Fibroblast of skin of abdomen (primary cell): ENCODE results near the gene SECISBP2L. TPM values are rescaled to one million over a fixed set of nuclear protein-coding genes. Genes with fewer than 3 reads are reported as not detected.
A peak's percentile ranks its signal among the peaks of the same experiment; 100 is the strongest.
"Not testable (repeated sequence)": the region's sequence is repeated elsewhere in the genome, so short reads cannot be mapped to it uniquely, and the experiment has no call there.

Experiments
- DNase-seq: peaks from one replicate; pipeline ENCODE4 v3.0.0-alpha.2; 2013
- polyA plus RNA-seq, 2 experiments: library from polyadenylated mRNA; unstranded; fragments of 120-200 nt; gene quantifications; one replicate each; pipeline ENCODE4 v1.2.1, GENCODE V29; 2013; ENCODE audit not compliant: insufficient read length in 2 of 2

The SECISBP2L gene, protein sequence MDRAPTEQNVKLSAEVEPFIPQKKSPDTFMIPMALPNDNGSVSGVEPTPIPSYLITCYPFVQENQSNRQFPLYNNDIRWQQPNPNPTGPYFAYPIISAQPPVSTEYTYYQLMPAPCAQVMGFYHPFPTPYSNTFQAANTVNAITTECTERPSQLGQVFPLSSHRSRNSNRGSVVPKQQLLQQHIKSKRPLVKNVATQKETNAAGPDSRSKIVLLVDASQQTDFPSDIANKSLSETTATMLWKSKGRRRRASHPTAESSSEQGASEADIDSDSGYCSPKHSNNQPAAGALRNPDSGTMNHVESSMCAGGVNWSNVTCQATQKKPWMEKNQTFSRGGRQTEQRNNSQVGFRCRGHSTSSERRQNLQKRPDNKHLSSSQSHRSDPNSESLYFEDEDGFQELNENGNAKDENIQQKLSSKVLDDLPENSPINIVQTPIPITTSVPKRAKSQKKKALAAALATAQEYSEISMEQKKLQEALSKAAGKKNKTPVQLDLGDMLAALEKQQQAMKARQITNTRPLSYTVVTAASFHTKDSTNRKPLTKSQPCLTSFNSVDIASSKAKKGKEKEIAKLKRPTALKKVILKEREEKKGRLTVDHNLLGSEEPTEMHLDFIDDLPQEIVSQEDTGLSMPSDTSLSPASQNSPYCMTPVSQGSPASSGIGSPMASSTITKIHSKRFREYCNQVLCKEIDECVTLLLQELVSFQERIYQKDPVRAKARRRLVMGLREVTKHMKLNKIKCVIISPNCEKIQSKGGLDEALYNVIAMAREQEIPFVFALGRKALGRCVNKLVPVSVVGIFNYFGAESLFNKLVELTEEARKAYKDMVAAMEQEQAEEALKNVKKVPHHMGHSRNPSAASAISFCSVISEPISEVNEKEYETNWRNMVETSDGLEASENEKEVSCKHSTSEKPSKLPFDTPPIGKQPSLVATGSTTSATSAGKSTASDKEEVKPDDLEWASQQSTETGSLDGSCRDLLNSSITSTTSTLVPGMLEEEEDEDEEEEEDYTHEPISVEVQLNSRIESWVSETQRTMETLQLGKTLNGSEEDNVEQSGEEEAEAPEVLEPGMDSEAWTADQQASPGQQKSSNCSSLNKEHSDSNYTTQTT
- 18.3 TPM for polyA plus RNA-seq (2013, experiment 1 of 2; ENCODE audit: insufficient read length)
- polyA plus RNA-seq (2013, experiment 2 of 2; ENCODE audit: insufficient read length) = 17.5 TPM

DNA sequence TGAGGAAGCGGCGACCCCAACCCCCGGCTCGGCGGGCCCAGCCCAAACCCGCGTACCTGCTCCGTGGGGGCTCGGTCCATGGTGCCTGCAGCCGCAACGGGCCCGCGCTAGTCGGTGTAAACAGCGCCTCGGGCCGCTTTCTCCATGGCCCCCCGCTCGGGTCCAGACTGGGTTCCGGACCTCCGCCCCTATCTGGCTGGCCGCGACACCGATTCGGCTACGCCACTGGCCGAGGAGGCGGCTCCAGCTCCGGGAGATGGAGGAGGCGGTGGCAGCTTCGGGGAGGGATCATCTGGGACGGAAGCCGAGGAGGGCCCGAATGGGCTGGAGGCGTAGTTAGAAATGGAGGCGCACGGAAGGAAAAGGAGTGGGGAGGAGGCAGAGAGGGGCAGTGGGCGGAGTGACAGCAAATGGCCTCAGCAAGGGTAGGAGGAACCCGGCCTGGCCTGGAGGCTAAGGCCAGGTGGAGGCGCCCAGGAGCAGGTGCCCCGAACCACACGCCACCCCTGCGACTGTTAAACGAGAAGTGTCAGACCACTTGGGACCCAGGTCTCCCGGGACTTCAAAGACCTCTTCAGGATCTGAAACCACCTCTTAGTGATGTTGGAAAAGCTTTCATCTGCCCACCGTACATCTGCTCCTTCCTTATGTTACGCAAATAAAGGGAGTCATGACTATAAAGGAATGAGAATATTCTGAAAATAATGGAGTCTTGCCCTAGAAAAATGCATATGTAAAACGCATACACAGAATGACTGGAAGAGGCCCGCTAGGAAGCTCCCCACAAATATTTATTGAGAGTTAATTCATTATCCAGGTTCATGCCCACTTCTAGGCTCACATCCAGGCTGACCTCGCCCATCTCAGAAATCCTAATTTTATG lies at the start of gene SECISBP2L:
TSS of gene SECISBP2L (minus strand) at position 227 of the 883 bp plus-strand sequence. CDS start at position 80, 147 bp downstream.
- DNase-seq = peak; percentile 94

DNA sequence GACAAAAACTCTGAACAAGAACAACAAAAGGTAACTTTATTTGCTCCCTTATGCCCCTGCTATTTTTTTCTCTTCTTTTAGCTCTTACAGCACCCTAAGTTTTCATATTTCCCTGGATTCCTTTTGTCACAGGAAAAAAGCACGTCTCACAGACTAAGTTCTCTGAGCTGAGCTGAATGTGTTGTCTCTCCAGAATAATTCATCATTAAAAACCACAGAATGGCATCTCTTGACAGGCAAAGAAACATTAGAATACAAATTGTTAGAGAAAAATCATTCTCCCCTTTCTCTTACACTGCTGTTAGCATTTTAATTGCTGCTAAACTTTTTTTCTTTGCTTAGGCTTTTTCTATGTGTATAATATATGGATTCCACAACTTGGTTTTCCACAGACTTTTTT lies 48.7 kb upstream of the SECISBP2L start:
- DNase-seq = peak; percentile 8

DNA sequence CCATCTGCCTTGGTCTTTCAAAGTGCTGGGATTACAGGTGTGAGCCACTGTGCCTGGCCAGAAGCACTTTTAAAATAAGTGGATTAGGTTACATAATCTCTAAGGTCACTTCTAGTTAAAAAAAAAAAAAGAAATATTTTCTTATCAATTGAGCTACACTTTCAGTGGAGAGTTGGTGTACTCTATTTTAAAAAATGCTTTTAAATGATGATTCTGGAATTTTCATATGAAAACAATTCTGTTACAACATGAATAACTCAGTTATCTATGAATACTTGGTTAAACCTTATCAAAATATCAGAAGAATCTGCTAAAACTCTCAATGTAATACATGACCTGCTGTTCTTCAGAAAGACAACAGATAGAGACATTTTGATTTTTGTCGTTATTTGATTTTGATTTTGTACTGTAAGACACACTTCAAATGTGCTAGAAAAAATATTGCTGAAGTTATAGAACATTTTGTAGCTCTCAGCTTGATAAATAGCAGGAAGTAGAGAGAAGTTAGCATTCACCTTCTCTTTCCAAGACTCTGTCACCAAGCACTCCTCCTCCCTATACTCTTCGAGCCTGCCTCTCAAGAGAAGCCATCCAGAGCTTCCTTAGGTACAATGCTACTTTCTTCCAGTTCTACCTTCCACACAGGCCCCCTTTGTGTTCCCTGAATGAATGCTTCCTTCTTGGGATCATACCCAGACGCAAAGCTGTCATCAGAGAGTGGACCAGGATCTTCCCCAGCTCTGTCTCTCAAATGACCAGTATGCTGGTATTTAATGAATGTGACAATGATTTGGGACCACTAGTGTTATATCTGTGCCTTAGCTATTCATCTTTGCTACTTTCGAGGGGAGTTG lies 47.2 kb upstream of the SECISBP2L start:
- DNase-seq = no peak

DNA sequence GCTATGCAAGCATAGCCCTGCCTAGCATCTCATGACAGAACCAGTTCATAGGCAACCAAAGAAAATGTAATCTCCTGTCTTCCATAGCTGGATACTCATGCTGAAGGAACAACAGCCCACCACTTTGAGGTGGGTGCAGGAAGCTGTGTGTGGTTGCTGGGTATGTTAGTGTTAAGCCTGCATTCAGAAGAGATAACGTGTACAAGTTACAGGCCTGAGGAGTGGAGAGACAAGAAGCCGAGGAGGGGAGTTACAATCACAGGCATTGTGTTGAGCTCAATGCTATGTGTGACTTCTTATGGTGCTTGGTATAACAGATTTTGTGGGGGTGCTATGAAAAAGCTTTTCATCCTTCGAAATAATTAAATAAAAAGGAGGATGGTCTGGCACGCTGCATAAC lies 42.8 kb upstream of the SECISBP2L start:
- no peak for DNase-seq

DNA sequence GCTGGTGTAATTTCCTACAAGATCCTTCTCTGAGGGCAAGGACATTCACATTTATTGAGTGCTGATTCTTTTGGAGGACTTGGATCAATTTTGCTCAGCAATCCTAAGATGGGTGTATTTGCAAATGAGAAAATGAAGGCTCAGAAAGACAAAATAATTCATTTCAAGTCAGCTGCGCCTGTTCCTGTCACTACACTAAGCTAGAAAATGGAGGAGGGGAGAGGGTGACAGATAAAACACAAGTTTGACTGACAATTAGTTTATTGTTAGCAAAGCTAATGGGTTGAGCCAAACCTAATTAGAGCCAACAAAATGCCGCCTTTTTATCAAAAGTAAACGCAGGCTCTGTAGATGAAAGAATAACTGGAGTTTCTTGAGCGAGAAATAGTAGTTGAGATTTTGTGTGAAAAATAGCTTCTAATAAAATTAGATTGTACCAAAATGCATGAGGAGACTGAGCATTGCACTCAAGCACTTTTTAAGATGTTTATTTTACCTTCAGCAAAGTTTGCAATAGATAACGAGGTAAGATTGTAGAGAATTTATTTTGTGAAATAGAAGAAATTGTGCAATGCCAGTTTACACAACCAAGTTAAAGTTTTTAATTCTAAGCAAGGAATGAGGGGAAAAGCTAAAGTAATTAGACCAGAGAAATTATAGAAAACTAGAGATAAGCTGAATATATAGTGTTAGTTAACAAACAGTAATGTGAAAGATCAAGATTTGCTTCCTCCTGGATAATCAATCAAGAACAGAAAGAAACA lies 39.6 kb upstream of the SECISBP2L start:
- no peak for DNase-seq

DNA sequence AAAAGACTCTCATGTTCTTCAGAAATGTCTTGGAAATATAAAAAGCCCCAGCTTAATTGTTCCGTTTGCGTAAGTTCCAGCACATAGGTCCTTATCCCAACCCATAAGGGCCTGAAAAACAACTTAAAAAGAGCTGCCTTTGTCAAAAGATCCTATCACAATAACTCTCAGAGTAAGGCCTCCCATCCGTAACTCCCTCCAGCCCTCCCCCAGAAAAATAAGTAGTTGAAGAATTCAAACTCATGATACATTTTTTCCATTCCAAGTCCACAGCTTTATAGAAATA lies 38.0 kb upstream of the SECISBP2L start:
- no peak for DNase-seq

DNA sequence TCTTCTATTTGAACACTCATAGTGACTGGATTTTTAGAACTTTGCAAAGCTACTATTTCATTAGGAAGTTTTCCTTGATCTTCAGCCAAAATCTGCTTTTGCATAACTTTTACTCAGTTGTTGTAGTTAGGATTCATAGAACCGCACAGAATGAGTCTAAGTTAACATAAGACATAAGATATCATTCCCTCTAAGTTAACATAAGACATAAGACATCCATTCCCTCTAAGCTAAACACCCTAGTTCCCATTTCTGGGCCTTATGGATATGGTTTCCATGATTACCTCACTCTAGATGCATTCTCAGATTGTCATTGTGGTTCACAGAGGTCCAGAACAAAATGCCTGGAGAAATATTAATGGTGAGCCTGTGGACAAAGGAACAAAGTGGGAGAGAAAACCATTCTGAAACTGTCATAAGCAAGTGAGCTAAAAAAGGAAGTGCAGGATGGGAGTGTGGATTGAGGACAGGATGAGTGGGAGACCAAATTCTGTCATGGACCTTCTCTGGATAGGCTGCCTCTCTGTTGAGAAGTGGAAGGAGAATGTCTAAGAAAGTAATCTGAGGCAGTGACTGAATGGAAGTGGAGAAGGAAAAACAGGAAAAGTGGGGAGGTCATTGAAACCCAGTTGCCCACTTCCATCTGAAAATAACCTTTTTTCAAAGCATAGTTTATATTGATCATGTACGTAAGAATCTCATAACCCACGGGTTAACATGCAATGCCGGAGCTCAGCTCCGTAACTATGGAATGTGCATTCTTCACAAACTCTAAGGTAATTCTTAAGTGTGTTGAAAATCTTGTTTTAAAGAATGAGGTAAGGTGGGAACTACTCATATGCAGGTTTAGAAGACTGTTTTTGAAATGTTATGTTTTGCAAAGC lies 37.4 kb upstream of the SECISBP2L start:
- peak; percentile 78 for DNase-seq

DNA sequence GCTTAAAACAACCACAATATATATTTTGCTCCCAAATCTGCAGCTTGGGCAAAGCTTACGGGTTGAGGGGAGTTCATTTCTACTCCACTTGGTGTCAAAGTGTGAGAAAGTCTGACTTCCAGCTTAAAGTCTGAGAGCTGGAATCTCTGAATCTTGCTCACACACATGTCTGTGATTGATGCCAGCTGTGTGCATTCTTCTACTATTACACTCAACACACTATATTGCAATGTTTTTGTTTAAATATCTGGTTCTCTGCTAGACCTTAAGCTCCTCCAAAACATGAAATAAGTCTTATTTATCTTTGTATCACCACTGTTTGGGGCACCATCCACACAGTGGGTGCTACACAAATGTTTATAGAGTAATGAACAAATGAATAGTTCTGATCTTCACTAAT lies 36.7 kb upstream of the SECISBP2L start:
- DNase-seq = peak; percentile 86

DNA sequence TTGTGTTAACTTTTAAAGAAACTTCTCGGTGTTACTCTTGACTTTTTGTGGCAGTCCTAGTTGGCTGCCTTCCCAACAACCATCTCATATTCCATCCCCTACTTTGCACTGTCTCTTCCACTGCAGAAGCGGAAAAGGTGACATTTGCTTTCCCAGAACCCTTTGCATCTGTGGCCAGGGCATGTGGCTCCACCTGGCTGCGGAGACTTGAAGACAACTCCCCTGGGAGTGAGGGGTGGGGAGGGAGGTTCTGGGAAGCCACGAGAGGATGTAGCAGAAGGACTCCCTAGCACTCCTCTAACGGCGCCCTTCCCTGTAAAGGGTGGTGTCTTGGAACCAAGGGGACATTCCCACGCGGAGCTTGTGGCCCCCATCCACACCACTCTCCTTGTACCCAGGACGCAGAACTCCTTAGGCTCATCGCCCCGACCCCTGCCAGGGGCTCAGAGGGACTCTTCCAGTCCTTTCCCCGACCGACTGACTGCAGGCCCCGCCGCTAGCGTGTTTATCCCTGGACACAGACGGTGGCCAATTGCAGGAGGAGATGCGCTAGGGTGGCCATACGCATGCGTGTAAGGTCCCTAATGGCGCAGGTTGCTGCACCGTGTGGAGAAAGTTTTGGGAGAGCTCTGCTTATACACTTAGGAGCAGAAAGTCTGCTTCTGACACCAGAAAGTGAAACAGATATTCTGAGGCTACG lies 33.2 kb upstream of the SECISBP2L start:
- no peak for DNase-seq

DNA sequence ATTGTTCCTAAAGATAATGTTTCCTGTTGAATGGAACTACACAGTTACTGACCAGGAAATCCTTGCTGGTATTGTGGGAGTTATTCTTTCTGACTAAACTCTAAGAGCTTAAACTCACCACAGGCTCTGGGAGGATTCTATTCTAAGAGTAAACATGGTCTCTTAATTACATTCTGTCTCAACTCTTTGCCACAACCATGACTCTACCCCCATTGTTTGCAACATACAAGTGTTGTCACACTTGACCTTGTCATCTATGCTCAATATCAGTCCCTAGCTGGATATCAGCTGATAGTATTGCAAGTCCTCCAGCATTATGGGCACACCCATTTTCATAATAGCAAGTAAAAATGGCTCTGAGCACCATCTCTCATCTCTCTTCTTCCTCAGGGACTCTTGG lies 29.6 kb upstream of the SECISBP2L start:
- no peak for DNase-seq

DNA sequence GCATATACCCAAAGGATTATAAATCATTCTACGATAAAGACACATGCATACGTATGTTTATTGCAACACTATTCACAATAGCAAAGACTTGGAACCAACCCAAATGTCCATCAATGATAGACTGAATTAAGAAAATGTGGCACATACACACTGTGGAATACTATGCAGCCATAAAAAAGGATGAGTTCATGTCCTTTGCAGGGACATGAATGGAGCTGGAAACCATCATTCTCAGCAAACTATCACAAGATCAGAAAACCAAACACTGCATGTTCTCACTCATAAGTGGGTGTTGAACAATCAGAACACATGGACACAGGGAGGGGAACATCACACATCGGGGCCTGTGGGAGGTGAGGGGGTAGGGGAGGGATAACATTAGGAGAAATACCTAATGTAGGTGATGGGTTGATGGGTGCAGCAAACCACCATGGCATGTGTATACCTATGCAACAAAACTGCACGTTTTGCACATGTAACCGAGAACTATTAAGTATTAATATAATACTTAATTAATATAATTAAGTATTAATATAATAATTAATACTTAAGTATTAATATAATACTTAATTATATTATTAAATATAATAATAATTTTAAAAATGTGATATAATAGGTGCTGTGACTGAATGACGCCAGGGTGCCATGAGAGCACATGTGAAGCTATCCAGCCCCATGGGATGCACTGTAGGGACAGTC lies 28.5 kb upstream of the SECISBP2L start:
- not testable (repeated sequence) for DNase-seq

DNA sequence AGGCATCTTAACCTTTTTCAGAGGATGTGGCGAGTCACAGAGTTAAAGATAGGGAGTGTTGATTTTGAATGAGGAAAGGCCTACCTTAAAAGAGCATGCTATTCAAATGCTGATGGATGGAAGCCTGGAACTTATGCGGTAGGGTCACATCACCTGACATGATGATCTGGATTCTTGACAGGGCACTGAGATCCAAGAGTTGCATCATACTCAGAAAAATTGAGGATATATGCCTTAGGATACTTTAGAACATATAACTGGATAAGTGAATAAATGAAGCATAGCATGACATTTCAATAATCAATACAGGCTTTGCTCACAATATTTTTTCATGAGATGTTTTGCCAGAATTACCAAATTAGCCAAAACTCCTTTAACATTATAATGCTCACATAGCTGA lies 20.1 kb upstream of the SECISBP2L start:
- DNase-seq = no peak

DNA sequence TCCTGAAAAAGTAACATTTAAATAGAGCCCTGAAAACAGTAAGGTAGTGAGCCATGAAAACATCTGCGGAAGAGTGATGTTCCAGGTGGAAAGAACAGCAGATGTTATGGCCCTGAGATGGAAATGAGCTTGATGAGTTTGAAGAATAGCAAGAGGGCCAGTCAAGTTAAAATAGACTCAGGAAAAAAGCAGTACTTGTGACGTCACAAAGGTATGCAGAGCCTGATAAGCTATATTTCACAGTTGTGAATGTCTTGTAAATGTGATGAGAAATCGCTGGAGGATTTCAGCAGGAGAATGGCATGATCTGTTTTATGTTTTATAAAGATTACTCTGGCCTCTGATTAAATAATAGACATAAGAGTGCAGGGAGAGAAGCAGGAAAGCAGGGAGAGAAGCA lies 18.6 kb upstream of the SECISBP2L start:
- DNase-seq = no peak

DNA sequence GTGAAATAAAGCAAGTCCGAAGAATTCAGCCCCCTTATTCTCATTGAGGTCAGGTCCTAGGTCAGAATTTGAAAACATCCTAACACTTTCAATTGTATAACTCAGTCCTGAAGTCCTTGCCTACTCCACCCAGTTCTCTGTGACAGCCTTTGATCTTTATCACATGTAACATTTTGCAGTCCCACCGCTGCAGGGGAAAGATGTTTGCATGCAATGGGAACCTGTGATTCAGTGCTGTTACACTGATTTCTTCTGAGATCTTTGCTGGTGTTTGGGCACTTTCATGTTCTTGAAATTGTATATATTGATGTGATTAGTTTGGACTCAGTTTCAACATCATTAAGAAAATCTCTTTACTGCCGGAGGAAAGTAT lies 18.0 kb upstream of the SECISBP2L start:
- DNase-seq = no peak

DNA sequence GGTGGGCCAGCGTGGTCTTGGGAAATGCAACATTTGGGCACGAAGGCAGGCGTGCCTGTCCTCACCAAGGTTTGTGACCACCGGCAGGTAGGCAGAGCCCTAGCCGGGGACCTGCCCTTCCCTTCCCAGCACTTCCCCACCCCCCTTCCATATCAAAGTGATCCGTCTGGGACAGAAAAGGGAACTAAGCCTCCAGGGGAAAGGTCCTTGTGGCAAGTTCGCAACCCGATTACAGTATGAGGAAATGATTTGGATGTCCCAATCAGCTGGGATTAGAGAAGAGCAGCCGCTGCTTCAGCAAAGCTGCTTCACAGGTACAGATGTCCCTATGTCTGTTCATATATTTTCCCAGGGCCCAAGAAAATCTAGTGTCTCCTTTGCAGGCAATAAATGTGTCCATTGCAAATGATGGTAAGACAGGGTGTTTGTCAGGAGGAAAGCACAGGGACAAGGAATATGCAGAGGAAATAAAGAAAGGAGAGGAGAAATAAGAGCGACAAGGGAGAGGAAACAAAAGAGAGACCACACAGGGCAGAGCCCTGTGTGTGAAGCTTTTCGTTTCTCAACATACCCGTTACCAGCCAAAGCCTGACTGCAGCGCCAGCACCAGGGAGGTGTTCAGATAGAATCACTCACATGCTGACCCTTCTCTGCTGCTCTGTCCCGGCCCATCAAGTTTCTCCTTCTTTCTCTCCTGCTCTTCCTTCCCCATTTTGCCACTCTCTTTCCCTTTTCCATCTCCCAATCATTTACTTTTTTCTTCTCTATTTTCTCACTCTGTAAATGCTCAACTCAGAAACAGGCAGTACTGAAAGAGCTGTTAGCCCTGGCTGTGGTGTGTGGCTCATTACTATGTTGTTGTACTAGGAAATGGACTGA lies 17.4 kb upstream of the SECISBP2L start:
- DNase-seq = no peak

DNA sequence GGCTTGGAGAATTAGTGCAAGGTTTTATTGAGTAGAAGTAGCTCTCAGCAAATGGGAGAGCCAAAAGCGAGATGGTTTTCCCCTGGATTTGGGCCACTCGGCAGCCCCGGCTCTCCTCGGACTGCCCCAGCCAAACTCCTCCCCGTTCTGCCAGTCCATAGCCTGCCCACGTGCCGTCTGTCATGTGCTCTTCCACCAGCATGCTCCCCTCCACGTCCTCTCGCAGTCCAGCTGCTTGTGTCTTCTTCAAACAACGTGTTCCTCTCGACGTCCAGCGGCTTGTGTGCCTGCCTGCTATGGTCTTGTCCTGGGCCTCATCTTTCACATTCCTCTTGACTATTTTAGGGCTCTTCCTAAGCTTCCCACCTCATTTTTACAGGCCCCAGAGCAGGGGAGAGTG lies 16.7 kb upstream of the SECISBP2L start:
- DNase-seq = no peak
